Motor neuron (in vitro differentiated cells): ENCODE measurements around the gene CLEC4M. TPM values are rescaled to one million over a fixed set of nuclear protein-coding genes. Genes with fewer than 3 reads are reported as not detected.
"Not testable (repeated sequence)": the region's sequence is repeated elsewhere in the genome, so short reads cannot be mapped to it uniquely, and the experiment has no call there.

Experiments used
- ATAC-seq, 8 experiments: fragments of 200-7000 bp; cut with Tn5 transposase; replicated peaks in 6 of 8; 2 replicates each; pipeline ENCODE4 v1.8.0; 2021; ENCODE audit warnings: mild to moderate bottlenecking in 8 of 8, moderate library complexity in 8 of 8
- H3K27ac ChIP-seq, 2 donors: fragments of 250-450 bp; sonication (Bioruptor Pico); 2 replicates each; pipeline ENCODE4 v1.9.0; 2021; ENCODE audit warnings: antibody characterized with exemption in 2 of 2, mild to moderate bottlenecking in 2 of 2, moderate library complexity in 1 of 2
- H3K4me1 ChIP-seq, 2 donors: fragments of 250-450 bp; sonication (Bioruptor Pico); replicated peaks in 1 of 2; 2 replicates each; pipeline ENCODE4 v1.6.1; 2021; ENCODE audit warnings: antibody characterized with exemption in 2 of 2, mild to moderate bottlenecking in 2 of 2, moderate library complexity in 1 of 2
- H3K4me3 ChIP-seq, 5 donors: fragments of 250-450 bp; sonication (Bioruptor Pico); 2 replicates each; pipeline ENCODE4 v1.9.0; 2021; ENCODE audit warnings: antibody characterized with exemption in 5 of 5, mild to moderate bottlenecking in 5 of 5, moderate library complexity in 4 of 5
- WGBS, 10 experiments: fragments of 450-650 bp; shearing (Covaris generic); methylation state at CpG; one replicate each; pipeline ENCODE4 v1.0.0; 2022; 5-methylcytosine and 5-hydroxymethylcytosine counted together
- in situ Hi-C, 9 experiments: fragments of 400-800 bp; cut with MboI; loops; one replicate each; pipeline ENCODE4 v1.15.0; 2021; ENCODE audit warnings: low sequenced_read_pairs in 9 of 9, low pct_unique_long_range_greater_than_20kb in 2 of 9; ENCODE audit not compliant: unreplicated experiment in 9 of 9
- total RNA-seq, 8 experiments: library from RNA; unstranded; fragments of 300-600 nt; gene quantifications; 2 replicates each; pipeline versions ENCODE4 v1.2.3 to v1.2.4, GENCODE V29; 2022

CLEC4M gene
- total RNA-seq, 8 experiments from 2014 or later = 0.10 to 0.71 (median 0.24) TPM; not detected in 4

DNA sequence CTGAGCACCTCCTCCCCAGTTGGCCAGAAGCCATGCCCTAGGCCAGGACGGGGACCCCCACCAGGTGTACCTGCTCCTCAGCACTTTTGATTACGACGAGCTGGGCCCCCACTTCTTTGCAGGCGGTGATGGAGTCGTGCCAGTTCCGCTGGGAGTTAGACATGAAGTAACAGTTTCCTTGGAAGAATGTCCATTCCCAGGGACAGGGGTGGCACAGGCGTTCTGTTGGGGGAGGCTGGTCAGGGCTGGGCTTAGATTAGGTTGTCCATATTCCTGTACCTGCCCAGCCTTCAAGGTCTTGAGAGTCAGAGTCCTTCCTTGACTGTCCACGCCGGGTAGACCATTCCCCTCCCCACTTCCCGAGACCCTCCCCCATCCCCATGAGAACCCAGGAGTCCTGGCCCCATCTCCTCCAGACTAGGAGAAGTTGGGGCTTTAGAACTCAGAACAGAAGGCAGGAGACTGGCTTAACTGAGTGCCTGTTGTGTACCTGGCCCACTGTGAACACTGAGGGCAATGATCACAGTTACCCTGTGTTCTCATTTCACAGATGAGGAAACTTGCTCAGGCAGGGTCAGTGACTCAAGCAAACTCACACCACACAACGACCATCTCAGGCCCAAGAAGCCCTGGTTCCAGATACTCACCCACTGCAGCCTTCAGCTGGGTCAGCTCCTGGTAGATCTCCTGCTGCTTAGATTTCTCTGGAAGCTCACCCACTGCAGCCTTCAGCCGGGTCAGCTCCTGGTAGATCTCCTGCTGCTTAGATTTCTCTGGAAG lies 18.0 kb upstream of the CLEC4M start:
- ATAC-seq = no peak
- no peak overlapping the region for H3K27ac ChIP-seq
- in situ Hi-C loops = no loop called here
- H3K4me3 ChIP-seq = no peak overlapping the region
- 0 to 54% (median 21%) methylated on average over 1 to 7 of the region's 12 CpGs; no CpG with 5 or more reads in 6 of the 10 experiments for WGBS, 10 experiments
- H3K4me1 ChIP-seq = no peaks in the 10 kb centered on the region

DNA sequence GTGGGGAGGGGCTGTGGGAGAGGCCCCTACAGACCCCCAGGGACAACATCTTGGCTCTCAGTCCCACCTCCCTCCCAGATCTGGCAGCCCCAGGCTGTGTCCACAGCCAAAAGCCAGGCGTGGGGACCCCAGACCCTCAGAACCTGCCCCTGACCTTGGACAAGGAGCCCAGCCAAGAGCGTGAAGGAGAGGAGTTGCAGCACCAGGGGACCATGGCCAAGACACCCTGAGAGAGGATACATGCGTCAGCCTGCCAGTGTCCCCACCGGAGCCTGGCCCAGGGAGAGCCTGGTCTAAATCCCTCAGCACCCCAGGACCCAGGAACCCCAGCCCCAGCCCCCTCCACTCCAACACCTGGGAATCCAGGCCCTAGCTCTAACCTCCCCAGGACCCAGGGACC lies 16.7 kb upstream of the CLEC4M start:
- H3K4me1 ChIP-seq, H3K4me3 ChIP-seq, H3K27ac ChIP-seq, in situ Hi-C loops, ATAC-seq: not testable (repeated sequence)
- 0 to 82% methylated on average over 1 to 2 of the region's 4 CpGs; no CpG with 5 or more reads in 8 of the 10 experiments for WGBS, 10 experiments

DNA sequence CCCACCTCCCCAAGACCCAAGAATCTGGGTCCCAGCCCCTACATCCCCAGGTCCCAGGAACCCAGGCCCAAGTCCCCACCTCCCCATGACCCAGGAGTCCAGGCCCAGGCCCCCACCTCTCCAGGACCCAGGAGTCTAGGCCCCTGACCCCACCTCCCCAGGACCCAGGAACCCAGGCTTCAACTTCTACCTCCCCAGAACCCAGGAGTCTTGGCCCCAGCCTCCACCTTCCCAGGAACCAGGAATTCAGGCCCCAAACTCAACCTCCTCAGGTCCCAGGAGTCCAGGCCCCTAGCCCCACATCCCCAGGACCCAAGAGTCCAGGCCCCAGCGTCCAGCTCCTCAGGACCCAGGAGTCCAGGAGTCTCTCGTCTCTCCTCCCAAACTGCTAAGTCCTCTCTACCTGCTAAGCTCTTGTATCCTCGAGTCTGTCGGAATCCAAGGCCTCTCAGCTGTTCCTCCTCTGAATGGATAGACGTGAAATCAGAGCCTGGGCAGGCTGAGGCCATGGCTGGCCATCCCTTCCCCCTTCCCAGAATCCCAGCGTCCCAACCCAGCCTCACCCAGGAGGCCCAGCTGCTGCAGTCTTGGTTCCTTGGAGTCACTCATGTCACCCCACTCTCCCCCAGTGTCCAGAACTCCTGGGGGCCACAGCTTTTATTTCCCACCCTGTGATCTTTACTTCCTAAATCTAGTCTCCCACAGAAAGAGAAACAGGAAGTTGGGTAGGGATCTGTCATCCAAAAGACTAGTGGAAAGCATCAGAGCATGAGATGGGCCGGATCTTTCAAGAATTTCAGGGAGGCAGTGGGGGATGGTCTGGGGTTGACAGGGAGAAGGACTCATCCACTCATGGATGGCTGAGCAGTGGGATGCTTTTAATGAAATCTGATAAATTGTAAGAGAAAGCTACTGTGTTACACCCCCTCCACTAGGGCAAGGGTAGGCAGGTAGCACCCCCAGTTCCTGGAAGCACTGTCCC lies 15.8 kb upstream of the CLEC4M start, which contains the start of gene CD209:
CD209 (minus strand) TSS at position 632 of the 982 bp plus-strand sequence; CDS start at position 609, 23 bp downstream.
- ATAC-seq = no peak
- H3K4me1 ChIP-seq = no peaks in the 10 kb centered on the region
- in situ Hi-C loops = no loop called here
- no peak within 1 kb of the TSS for H3K27ac ChIP-seq
- H3K4me3 ChIP-seq = no peak within 1 kb of the TSS
- WGBS, 10 experiments = 0 to 40% (median 26%) methylated on average over 1 to 7 of the region's 7 CpGs; no CpG with 5 or more reads in 3 of the 10 experiments

DNA sequence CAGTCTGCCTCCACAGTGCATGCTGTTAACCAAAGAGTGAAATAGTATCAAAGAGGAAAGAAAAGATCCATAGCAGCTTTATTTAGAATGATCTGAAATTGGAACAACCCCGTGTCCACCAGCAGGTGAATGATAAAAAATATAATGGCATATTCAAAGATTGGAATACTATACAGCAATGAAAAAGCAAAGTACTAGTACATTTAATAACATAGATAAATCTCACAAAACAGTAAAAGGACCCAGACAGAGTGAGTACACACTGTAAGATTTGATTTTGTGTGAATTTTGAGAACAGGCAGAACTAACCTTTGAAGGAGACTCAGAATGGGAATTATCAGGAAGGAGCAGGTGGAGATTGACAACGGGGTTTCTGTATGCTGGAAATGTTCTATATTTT lies 14.9 kb upstream of the CLEC4M start:
- WGBS, 10 experiments = 0 to 50% (median 3%) methylated on average over 1 to 2 of the region's 2 CpGs
- in situ Hi-C loops = no loop called here

DNA sequence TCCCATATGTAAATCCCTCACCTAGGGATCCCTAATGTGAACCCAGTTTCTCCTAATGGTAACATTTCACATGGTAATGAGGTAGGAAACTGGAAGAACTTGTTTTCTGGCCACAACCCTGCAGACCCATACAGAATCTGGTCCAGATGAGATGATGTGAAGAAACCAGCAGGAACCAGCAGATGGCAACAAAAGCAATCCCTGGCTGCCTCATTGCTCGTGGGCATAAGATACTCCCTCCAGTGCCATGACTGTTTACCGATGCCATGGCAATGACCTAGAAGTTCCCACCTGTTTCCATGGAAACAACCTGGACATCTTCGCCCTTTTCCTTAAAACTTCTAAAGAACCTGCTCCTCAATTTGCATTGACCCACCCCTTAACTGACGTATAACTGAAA lies 14.3 kb upstream of the CLEC4M start:
- WGBS, 10 experiments = 0 to 60% (median 28%) methylated on average over 1 to 4 of the region's 4 CpGs; no CpG with 5 or more reads in 1 of the 10 experiments
- Histone ChIP-seq H3K4me3 (no peak overlapping the region), H3K27ac (no peak overlapping the region), H3K4me1 (no peaks in the 10 kb centered on the region)
- in situ Hi-C loops = no loop called here
- ATAC-seq = peak in 3 of 8 experiments; percentile 37 to 53 (median 38)

More for the DNA sequence above, 14.9 kb upstream of the CLEC4M start:
- ATAC-seq = no peak
- no peak overlapping the region for H3K27ac ChIP-seq
- H3K4me1 ChIP-seq = no peaks in the 10 kb centered on the region
- no peak overlapping the region for H3K4me3 ChIP-seq

DNA sequence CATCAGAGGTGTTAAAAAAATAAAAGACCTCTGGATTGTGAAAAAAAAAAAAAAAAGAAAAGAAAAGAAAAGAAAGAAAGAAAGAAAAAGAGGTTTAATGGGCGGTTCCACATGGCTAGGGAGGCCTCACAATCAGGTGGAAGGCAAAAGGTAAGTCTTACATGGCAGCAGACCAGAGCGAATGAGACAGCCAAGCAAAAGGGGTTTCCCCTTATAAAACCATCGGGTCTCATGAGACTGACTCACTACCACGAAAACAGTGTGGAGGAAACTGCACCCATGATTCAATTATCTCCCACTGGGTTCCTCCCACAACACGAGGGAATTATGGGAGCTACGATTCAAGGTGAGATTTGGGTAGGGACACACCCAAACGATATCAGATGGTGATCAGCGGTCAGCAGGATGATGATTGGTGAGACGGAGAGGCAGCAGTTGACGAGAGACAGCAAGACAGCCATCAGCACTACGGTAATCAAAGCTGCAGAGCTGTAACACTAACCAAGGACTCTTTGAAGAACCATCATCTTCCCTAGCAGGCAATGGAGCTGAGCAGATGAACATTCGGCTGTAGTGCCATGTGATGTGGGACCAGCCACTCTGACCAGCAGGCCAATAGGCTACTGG lies 11.8 kb upstream of the CLEC4M start:
- Histone ChIP-seq H3K4me3 (no peak overlapping the region), H3K27ac (no peak overlapping the region), H3K4me1 (no peaks in the 10 kb centered on the region)
- in situ Hi-C loops = no loop called here
- WGBS, 10 experiments = 18 to 66% (median 38%) methylated on average over 3 to 11 of the region's 12 CpGs
- no peak for ATAC-seq

DNA sequence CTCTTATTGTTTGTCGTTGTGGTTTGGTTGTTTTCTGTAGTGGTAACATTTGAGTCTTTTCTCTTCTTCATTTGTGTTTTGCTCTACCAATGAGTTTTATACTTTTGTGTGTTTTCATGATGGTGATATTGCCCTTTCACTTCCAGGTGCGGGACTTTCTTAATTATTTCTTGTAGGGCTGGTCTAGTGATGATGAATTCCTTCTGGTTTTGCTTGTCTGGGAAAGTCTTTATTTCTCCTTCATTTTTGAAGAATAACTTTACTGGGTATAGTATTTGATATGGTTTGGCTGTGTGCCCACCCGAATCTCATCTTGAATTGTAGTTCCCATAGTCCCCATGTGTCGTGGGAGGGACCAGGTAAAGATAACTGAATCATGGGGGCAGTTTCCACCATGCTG lies 6.8 kb upstream of the CLEC4M start:
- 0 to 30% (median 8%) methylated on average over 2 to 4 of the region's 4 CpGs; no CpG with 5 or more reads in 1 of the 10 experiments for WGBS, 10 experiments
- H3K4me1 ChIP-seq = no peaks in the 10 kb centered on the region
- no peak overlapping the region for H3K27ac ChIP-seq
- ATAC-seq = no peak
- no peak overlapping the region for H3K4me3 ChIP-seq
- in situ Hi-C loops = no loop called here

DNA sequence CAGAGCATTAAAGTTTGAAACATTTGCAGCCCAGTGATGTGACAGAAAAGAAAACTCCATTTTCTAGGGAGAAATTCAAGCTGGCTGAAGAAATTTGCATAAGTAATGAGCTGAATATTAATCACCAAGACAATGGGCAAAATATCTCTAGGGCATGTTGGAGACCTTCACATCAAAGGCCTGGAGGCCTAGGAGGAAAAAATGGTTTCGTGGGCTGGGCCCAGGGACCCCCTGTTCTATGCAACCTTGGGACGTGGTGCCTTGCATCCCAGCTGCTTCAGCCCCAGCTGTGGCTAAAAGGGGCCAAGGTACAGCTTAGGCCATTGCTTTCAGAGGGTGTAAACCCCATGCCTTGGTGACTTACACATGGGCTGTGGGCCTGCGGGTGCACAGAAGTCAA lies 5.7 kb upstream of the CLEC4M start:
- Histone ChIP-seq H3K4me1 (no peaks in the 10 kb centered on the region), H3K27ac (no peak overlapping the region), H3K4me3 (no peak overlapping the region)
- in situ Hi-C loops = no loop called here
- no peak for ATAC-seq
- 0 to 83% (median 29%) methylated on average over 1 to 2 of the region's 3 CpGs; no CpG with 5 or more reads in 4 of the 10 experiments for WGBS, 10 experiments

DNA sequence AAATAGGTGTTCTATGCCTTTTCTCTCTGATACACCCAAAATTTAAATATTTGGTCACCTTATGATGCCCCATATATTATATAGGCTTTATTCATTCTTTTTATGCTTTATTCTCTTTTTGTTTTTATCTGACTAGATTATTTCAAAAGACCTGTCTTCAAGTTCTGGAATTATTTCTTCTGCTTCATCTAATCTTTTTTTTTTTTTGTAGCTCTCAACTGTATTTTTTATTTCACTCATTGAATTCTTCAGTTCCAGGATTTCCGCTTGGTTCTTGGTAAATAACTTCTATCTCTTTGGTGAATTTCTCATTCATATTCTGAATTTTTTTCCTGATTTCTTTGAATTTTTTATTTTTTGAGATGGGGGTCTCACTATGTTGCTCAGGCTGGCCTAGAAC lies 3.9 kb upstream of the CLEC4M start:
- no peak for ATAC-seq
- in situ Hi-C loops = no loop called here
- no peak overlapping the region for H3K27ac ChIP-seq
- 37 to 94% (median 69%) methylated on average over 1 of the region's 1 CpG; no CpG with 5 or more reads in 2 of the 10 experiments for WGBS, 10 experiments
- H3K4me1 ChIP-seq = no peaks in the 10 kb centered on the region
- H3K4me3 ChIP-seq = no peak overlapping the region

DNA sequence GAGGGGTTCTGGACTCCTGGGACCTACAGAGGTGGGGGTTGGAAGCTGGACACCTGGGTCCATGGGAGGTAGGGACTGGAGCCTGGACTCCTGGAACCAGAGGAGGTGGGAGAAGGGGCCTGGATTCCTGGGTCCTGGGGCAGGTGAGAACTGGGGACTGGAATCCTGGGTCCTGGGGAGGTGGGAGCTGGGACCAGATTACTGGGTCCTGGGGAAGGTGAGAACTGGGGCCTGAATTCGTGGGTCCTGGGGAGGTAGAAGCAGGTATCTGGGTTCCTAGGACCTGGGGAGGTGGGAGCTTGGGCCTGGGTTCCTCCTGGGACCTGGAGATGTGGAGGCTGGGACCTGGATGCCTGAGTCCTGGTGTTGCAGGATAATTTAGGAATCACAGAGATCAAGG lies 653 bp downstream of the CLEC4M start:
- WGBS, 10 experiments = 0% methylated on average over 1 of the region's 1 CpG; no CpG with 5 or more reads in 9 of the 10 experiments
- ATAC-seq = no peak
- H3K27ac ChIP-seq = no peak overlapping the region
- H3K4me1 ChIP-seq = no peaks in the 10 kb centered on the region
- H3K4me3 ChIP-seq = no peak overlapping the region
- in situ Hi-C loops = no loop called here

DNA sequence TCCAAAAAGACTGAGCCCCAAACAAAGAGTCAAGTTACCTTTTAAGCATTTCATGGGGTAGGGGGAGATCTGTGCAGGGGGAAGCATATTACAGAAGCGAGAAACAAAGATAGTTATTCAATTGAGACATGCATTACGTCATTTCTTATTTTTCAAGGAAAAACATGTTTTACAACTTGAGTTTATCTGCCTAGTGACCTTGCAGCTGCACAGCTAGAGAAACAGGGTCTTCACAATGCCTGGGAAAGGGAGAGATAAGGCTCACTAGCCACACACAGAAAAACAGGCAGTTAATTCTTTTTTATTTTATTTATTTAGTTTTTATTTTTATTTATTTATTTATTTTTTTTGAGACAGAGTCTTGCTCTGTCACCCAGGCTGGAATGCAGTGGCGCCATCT lies 1.1 kb downstream of the CLEC4M start:
- WGBS, 10 experiments = 0 to 55% (median 33%) methylated on average over 1 to 3 of the region's 3 CpGs; no CpG with 5 or more reads in 3 of the 10 experiments
- ATAC-seq, H3K4me3 ChIP-seq, H3K27ac ChIP-seq, in situ Hi-C loops, H3K4me1 ChIP-seq: not testable (repeated sequence)

DNA sequence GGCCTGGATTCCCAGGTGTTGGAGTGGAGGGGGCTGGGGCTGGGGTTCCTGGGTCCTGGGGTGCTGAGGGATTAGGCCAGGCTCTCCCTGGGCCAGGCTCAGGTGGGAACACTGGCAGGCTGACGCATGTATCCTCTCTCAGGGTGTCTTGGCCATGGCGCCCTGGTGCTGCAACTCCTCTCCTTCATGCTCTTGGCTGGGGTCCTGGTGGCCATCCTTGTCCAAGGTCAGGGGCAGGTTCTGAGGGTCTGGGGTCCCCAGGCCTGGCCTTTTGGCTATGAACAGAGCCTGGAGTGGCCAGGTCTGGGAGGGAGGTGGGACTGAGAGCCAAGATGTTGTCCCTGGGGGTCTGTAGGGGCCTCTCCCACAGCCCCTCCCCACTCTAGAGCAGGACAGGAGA lies 2.0 kb downstream of the CLEC4M start:
- in situ Hi-C loops, ATAC-seq, H3K4me1 ChIP-seq, H3K4me3 ChIP-seq, H3K27ac ChIP-seq: not testable (repeated sequence)
- no CpG with 5 or more reads among the region's 2 CpGs for WGBS, 10 experiments

DNA sequence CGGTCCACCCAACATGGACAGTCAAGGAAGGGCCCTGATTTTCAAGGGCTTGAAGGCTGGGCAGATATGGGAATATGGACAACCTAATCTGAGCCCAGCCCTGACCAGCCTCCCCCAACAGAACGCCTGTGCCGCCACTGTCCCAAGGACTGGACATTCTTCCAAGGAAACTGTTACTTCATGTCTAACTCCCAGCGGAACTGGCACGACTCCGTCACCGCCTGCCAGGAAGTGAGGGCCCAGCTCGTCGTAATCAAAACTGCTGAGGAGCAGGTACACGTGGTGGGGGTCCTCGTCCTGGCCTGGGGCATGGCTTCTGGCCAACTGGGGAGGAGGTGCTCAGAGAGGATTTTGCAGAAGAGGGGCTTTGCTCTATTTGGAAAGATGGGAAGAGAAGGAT lies 3.5 kb downstream of the CLEC4M start:
- 18 to 65% (median 55%) methylated on average over 4 to 11 of the region's 11 CpGs; no CpG with 5 or more reads in 5 of the 10 experiments for WGBS, 10 experiments
- in situ Hi-C loops = no loop called here
- Histone ChIP-seq H3K4me1 (no peaks in the 10 kb centered on the region), H3K27ac (no peak overlapping the region), H3K4me3 (no peak overlapping the region)
- ATAC-seq = no peak
